Measurements from ENCODE around the gene DLG4.

DLG4 gene

DNA sequence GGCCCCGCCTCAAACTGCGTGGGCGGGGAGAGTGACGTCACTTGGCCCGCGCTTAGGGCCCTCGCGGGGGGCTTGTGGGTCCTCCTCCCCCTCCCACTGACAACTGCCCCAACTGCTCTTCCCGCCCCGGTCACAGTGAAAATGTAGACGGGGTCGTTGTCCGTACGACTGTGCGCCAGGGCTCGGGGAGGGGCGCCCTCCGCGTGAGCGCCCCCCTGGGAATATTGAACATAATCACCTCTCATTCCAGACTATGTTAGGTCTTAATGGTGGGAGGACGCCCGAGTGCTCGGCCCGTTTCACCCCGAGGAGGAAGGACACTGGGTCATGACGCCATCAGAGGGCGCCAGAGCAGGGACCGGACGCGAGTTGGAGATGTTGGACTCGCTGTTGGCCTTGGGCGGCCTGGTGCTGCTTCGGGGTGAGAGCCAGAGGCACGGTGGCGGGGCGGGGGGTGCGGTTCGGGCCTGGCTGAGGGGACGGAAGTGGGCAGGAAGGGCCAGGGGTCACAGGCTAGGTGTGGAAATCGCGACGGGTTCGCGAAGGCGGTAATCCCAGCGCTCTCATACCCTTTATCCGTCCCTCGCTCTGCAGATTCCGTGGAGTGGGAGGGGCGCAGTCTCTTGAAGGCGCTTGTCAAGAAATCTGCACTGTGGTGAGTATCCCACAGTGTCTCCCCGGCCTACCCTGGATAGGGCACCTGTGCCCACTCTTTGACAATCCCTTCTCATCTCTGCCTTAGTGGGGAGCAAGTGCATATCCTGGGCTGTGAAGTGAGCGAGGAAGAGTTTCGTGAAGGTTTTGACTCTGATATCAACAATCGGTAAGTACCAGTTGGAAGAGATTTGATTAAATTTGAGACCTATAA lies 32.8 kb upstream of the DLG4 start, which contains the start of gene ELP5 (continued):
- TF ChIP-seq ZNF266 (tag by site-specific recombination; IDR thresholded peaks at IDR 0.05; ENCODE audit: low read depth) (no peak), ZNF211 (tag by site-specific recombination; IDR thresholded peaks at IDR 0.05; ENCODE audit: low read depth) (no peak), ZNF19 (tag by site-specific recombination; IDR thresholded peaks at IDR 0.05; ENCODE audit: low read depth) (no peak), ZNF350 (tag by site-specific recombination; IDR thresholded peaks at IDR 0.05) (no peak), EGR2 (tag by site-specific recombination; IDR thresholded peaks at IDR 0.05; ENCODE audit: low read depth) (peak; percentile 82), FEZF1 (tag by site-specific recombination; IDR thresholded peaks at IDR 0.05) (peak; percentile 21; the same call in 1 of the 2 replicates), SP3 (tag by site-specific recombination; IDR thresholded peaks at IDR 0.05) (peak; percentile 96), ZNF629 (tag by site-specific recombination; IDR thresholded peaks at IDR 0.05) (peak; percentile 98), ZNF140 (tag by site-specific recombination; IDR thresholded peaks at IDR 0.05) (no peak), ZNF138 (tag by site-specific recombination; IDR thresholded peaks at IDR 0.05; ENCODE audit: borderline replicate concordance) (no peak), ZNF600 (tag by site-specific recombination; IDR thresholded peaks at IDR 0.05) (peak; percentile 97), KLF9 (tag by site-specific recombination; IDR thresholded peaks at IDR 0.05; ENCODE audit: low read depth) (peak; percentile 85), ZNF501 (tag by site-specific recombination; IDR thresholded peaks at IDR 0.05) (peak; percentile 98), ZNF366 (tag by site-specific recombination; conservative IDR thresholded peaks at IDR 0.05) (0 out of 2 replicates have a peak, but pooled peaks have one; percentile 33), ZIC2 (tag by site-specific recombination; IDR thresholded peaks at IDR 0.05) (peak; percentile 70), ZNF423 (tag by site-specific recombination; IDR thresholded peaks at IDR 0.05) (peak; percentile 61)
- TF ChIP-seq, protein P1, sequence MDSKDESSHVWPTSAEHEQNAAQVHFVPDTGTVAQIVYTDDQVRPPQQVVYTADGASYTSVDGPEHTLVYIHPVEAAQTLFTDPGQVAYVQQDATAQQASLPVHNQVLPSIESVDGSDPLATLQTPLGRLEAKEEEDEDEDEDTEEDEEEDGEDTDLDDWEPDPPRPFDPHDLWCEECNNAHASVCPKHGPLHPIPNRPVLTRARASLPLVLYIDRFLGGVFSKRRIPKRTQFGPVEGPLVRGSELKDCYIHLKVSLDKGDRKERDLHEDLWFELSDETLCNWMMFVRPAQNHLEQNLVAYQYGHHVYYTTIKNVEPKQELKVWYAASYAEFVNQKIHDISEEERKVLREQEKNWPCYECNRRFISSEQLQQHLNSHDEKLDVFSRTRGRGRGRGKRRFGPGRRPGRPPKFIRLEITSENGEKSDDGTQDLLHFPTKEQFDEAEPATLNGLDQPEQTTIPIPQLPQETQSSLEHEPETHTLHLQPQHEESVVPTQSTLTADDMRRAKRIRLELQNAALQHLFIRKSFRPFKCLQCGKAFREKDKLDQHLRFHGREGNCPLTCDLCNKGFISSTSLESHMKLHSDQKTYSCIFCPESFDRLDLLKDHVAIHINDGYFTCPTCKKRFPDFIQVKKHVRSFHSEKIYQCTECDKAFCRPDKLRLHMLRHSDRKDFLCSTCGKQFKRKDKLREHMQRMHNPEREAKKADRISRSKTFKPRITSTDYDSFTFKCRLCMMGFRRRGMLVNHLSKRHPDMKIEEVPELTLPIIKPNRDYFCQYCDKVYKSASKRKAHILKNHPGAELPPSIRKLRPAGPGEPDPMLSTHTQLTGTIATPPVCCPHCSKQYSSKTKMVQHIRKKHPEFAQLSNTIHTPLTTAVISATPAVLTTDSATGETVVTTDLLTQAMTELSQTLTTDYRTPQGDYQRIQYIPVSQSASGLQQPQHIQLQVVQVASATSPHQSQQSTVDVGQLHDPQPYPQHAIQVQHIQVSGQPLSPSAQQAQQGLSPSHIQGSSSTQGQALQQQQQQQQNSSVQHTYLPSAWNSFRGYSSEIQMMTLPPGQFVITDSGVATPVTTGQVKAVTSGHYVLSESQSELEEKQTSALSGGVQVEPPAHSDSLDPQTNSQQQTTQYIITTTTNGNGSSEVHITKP (tag by site-specific recombination; IDR thresholded peaks at IDR 0.05): peak; percentile 89
- TF ChIP-seq, protein P2, sequence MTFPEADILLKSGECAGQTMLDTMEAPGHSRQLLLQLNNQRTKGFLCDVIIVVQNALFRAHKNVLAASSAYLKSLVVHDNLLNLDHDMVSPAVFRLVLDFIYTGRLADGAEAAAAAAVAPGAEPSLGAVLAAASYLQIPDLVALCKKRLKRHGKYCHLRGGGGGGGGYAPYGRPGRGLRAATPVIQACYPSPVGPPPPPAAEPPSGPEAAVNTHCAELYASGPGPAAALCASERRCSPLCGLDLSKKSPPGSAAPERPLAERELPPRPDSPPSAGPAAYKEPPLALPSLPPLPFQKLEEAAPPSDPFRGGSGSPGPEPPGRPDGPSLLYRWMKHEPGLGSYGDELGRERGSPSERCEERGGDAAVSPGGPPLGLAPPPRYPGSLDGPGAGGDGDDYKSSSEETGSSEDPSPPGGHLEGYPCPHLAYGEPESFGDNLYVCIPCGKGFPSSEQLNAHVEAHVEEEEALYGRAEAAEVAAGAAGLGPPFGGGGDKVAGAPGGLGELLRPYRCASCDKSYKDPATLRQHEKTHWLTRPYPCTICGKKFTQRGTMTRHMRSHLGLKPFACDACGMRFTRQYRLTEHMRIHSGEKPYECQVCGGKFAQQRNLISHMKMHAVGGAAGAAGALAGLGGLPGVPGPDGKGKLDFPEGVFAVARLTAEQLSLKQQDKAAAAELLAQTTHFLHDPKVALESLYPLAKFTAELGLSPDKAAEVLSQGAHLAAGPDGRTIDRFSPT (tag by site-specific recombination; IDR thresholded peaks at IDR 0.05): peak; percentile 51; the same call in 1 of the 2 replicates
- TF ChIP-seq, protein P3, sequence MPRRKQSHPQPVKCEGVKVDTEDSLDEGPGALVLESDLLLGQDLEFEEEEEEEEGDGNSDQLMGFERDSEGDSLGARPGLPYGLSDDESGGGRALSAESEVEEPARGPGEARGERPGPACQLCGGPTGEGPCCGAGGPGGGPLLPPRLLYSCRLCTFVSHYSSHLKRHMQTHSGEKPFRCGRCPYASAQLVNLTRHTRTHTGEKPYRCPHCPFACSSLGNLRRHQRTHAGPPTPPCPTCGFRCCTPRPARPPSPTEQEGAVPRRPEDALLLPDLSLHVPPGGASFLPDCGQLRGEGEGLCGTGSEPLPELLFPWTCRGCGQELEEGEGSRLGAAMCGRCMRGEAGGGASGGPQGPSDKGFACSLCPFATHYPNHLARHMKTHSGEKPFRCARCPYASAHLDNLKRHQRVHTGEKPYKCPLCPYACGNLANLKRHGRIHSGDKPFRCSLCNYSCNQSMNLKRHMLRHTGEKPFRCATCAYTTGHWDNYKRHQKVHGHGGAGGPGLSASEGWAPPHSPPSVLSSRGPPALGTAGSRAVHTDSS (tag by site-specific recombination; IDR thresholded peaks at IDR 0.05): peak; percentile 73
- TF ChIP-seq, protein P4, sequence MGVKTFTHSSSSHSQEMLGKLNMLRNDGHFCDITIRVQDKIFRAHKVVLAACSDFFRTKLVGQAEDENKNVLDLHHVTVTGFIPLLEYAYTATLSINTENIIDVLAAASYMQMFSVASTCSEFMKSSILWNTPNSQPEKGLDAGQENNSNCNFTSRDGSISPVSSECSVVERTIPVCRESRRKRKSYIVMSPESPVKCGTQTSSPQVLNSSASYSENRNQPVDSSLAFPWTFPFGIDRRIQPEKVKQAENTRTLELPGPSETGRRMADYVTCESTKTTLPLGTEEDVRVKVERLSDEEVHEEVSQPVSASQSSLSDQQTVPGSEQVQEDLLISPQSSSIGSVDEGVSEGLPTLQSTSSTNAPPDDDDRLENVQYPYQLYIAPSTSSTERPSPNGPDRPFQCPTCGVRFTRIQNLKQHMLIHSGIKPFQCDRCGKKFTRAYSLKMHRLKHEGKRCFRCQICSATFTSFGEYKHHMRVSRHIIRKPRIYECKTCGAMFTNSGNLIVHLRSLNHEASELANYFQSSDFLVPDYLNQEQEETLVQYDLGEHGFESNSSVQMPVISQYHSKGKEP (tag by site-specific recombination; IDR thresholded peaks at IDR 0.05): 0 out of 2 replicates have a peak, but pooled peaks have one; percentile 16
- TF ChIP-seq, protein P5, sequence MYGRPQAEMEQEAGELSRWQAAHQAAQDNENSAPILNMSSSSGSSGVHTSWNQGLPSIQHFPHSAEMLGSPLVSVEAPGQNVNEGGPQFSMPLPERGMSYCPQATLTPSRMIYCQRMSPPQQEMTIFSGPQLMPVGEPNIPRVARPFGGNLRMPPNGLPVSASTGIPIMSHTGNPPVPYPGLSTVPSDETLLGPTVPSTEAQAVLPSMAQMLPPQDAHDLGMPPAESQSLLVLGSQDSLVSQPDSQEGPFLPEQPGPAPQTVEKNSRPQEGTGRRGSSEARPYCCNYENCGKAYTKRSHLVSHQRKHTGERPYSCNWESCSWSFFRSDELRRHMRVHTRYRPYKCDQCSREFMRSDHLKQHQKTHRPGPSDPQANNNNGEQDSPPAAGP (tag by site-specific recombination; IDR thresholded peaks at IDR 0.05): peak; percentile 88
- TF ChIP-seq, protein P6, sequence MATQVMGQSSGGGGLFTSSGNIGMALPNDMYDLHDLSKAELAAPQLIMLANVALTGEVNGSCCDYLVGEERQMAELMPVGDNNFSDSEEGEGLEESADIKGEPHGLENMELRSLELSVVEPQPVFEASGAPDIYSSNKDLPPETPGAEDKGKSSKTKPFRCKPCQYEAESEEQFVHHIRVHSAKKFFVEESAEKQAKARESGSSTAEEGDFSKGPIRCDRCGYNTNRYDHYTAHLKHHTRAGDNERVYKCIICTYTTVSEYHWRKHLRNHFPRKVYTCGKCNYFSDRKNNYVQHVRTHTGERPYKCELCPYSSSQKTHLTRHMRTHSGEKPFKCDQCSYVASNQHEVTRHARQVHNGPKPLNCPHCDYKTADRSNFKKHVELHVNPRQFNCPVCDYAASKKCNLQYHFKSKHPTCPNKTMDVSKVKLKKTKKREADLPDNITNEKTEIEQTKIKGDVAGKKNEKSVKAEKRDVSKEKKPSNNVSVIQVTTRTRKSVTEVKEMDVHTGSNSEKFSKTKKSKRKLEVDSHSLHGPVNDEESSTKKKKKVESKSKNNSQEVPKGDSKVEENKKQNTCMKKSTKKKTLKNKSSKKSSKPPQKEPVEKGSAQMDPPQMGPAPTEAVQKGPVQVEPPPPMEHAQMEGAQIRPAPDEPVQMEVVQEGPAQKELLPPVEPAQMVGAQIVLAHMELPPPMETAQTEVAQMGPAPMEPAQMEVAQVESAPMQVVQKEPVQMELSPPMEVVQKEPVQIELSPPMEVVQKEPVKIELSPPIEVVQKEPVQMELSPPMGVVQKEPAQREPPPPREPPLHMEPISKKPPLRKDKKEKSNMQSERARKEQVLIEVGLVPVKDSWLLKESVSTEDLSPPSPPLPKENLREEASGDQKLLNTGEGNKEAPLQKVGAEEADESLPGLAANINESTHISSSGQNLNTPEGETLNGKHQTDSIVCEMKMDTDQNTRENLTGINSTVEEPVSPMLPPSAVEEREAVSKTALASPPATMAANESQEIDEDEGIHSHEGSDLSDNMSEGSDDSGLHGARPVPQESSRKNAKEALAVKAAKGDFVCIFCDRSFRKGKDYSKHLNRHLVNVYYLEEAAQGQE (tag by site-specific recombination; IDR thresholded peaks at IDR 0.05): 0 out of 2 replicates have a peak, but pooled peaks have one; percentile 26
- TF ChIP-seq, protein P7, sequence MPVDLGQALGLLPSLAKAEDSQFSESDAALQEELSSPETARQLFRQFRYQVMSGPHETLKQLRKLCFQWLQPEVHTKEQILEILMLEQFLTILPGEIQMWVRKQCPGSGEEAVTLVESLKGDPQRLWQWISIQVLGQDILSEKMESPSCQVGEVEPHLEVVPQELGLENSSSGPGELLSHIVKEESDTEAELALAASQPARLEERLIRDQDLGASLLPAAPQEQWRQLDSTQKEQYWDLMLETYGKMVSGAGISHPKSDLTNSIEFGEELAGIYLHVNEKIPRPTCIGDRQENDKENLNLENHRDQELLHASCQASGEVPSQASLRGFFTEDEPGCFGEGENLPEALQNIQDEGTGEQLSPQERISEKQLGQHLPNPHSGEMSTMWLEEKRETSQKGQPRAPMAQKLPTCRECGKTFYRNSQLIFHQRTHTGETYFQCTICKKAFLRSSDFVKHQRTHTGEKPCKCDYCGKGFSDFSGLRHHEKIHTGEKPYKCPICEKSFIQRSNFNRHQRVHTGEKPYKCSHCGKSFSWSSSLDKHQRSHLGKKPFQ (tag by site-specific recombination; IDR thresholded peaks at IDR 0.05): peak; percentile 59; the same call in 1 of the 2 replicates

Measured in HEK293 (cell line).